ENCODE measurements around the gene RPS2.

- TF ChIP-seq CTCF (IDR thresholded peaks at IDR 0.05) = no peak
- no peak for TF ChIP-seq POLR2A (IDR thresholded peaks at IDR 0.05)
Measured at GRCh38 chr16:1989209-1990100, 24.8 kb upstream of the RPS2 start, which contains the start of gene SYNGR3.
